ENCODE results near the gene EFCAB8.
"Not testable (repeated sequence)": the region's sequence is repeated elsewhere in the genome, so short reads cannot be mapped to it uniquely, and the experiment has no call there.

The EFCAB8 gene

DNA sequence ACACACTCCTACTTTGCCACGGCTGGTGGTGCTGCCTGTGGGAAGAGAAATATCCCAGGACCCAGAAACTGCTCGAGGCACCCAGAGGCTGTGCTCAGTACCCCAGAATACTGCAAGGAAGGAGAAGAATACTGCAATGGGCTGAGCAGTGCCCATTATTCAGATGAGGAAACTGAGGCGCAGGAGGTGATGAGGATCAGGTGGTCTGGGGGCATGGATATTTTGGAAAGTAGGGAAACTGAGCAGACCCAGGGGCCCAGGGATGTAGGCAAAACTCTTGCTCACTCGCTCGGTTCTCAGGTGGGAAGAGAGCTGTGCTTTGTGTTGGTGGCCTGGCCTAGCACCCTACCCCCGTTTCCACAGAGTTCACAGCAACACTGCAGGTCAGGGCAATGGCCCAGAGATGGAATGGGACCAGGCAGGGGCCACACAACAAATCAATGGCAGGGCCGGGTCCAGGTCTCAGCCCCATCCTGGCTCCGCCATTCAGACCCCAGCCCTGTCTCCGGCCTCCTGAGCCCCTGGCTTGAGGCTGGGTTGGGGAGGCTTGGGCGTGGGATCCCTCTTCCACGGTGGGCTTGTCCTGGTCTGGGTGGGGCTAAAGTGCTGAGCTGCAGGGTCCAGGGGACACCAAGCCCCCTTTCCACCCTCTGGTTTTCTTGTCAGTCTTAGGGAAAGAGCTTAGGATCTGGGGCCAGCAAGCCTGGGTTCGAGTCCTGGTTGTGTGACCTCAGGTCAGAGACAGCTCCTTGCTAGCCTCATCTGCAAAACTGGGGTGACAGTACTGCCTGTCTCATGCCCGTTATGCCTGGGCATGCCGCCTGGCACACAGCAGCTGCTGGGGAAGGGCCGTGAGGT, 111.6 kb downstream of the EFCAB8 start:
- H3K4me3 ChIP-seq (ENCODE audit: low read depth, low read length), result no peak overlapping the region
- TF ChIP-seq, protein P1, sequence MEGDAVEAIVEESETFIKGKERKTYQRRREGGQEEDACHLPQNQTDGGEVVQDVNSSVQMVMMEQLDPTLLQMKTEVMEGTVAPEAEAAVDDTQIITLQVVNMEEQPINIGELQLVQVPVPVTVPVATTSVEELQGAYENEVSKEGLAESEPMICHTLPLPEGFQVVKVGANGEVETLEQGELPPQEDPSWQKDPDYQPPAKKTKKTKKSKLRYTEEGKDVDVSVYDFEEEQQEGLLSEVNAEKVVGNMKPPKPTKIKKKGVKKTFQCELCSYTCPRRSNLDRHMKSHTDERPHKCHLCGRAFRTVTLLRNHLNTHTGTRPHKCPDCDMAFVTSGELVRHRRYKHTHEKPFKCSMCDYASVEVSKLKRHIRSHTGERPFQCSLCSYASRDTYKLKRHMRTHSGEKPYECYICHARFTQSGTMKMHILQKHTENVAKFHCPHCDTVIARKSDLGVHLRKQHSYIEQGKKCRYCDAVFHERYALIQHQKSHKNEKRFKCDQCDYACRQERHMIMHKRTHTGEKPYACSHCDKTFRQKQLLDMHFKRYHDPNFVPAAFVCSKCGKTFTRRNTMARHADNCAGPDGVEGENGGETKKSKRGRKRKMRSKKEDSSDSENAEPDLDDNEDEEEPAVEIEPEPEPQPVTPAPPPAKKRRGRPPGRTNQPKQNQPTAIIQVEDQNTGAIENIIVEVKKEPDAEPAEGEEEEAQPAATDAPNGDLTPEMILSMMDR (IDR thresholded peaks at IDR 0.05; ENCODE audit: borderline replicate concordance, insufficient read depth, low read depth, low read length), result no peak

DNA sequence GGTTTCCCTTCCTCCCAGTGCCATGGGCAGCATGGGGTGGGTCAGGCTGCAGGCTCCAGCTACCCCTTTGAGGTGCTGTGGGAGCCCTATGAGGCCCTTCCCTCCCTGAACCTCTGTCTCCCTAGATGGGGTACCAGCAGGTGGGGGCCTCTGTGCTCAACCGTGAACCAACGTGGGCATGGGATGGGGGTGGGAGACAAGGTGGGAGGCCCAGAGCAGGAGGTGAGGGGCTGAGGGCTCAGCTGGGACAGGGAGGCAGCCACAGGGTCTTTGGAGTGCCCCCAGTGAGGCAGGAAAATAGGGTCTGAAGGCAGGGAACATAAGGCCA, 112.2 kb downstream of the EFCAB8 start:
- H3K4me3 ChIP-seq (ENCODE audit: low read depth, low read length), result no peak overlapping the region
- TF ChIP-seq, protein P1 (IDR thresholded peaks at IDR 0.05; ENCODE audit: borderline replicate concordance, insufficient read depth, low read depth, low read length), result no peak

DNA sequence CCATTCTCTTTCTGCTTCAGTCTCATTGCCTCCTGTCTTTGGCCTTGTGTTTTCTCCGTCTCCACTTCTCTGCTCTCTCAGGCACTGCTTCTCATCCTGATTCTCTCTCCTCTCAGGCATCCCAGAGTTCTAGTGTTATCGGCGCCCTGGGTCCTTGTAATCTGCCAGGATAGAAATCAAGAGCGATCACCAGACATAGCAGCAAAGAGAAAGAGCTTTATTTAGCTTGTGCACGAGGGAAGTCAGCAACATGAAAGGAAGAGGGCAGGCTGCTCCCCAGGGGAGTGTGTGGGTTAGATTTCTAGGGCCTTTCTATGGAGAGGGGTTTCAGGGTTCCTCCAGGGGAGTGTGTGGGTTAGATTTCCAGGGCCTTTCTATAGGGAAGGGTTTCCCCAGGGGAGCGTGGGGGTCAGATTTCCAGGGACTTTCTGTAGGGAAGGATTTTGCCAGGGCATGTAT, 113.0 kb downstream of the EFCAB8 start:
- no peak overlapping the region for H3K4me3 ChIP-seq (ENCODE audit: low read depth, low read length)
- TF ChIP-seq, protein P1 (IDR thresholded peaks at IDR 0.05; ENCODE audit: borderline replicate concordance, insufficient read depth, low read depth, low read length), result no peak

DNA sequence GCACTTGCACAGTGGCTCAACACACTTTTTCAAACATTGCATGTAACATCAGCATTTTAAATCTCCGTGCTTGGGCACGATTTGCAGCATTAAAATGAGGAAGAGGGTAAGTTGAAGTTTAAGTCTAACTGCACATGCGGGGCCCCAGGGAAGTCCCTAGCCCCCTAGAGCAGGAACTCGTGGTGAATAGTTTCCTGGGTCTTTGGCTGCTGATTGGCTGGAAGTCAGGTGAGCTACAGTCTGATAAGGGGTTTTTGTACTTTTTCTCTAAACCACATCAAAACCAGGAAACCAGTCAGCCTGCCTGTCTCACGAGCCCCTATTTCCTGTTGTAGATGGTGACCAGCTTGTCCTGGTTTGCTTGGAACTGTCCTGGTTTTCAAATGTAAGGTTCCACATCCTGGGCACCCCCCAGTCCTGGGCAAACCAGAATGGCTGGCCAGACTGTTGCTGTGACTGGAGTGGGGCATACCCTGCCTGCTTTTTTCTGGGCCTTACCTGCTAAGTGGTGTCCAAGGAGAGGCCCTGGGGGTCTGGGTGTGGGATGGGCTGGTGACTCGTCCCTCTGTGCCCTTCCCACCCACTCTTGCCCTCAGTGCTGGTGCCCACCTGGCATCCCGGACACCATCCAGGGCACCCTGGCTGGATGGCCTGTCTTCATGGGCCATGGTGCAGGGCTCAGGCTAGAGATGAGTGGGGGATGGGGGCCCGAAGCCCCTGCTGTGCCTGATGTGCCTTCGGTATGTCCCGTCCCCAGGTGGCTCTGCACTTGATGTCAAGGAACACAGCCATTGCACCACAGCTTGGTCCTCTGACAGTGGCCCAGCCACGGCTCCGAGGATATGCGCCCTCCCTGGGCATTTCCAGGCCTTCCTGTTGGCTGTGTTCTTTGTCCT, 113.7 kb downstream of the EFCAB8 start:
- H3K4me3 ChIP-seq (ENCODE audit: low read depth, low read length), result no peak overlapping the region
- TF ChIP-seq, protein P1 (IDR thresholded peaks at IDR 0.05; ENCODE audit: borderline replicate concordance, insufficient read depth, low read depth, low read length), result no peak

DNA sequence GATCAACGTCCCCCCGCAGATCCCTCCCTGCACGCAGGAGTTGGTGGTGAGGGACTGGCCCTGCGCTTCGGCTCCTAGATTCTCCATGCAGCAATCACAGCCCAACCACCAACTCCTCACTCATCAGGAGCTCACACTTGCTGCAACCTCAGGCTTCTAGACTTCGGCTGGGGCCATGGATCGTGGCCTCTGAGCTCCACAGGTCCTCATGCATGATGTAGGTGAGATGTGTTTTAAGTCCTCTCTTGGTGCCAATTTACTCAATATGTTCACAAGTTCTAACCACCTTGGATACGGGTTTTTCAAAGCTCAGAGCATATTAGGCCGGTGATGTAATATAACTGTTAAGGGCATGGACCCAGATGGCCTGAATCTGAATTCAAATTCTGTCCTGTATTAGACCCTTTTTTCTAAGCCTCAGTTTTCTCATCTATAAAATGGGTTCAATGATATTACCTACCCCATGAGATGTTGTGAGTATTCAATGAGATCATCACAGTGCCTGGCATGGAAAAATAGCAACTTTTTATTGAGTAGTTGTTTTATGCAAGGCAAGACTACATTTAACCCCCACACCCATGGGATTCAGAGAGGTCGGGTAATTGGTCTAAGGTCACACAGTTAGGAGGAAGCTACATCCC, 114.5 kb downstream of the EFCAB8 start:
- TF ChIP-seq, protein P1 (IDR thresholded peaks at IDR 0.05; ENCODE audit: borderline replicate concordance, insufficient read depth, low read depth, low read length), result no peak
- H3K4me3 ChIP-seq (ENCODE audit: low read depth, low read length), result no peak overlapping the region

DNA sequence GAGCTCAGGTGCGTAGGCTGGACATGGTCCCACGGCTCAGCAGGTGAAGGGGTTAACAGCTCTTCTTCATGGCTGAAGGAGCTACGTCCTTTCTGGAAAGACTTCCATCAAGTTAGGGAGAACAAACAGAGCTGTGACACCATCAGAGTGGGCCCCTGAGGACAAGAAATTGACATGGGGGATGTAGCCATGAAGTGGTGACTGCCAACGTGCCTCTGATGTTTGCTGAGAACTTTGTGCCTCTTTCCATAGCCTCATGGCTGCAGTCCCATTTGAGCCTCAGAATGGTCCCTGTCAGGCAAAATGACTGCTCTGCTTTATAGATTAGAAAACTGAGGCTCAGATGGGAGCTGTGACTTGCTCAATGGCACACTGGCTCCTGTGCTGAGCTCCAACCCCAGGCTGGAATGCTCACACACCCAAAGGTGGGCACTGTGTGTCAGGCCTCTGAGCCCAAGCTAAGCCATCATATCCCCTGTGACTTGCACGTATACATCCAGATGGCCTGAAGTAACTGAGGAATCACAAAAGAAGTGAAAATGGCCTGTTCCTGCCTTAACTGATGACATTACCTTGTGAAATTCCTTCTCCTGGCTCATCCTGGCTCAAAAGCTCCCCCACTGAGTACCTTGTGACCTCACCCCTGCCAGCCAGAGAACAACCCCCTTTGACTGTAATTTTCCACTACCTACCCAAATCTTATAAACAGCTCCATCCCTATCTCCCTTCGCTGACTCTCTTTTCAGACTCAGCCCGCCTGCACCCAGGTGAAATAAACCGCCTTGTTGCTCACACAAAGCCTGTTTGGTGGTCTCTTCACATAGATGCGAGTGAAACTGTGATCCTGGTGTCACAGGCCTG, 115.7 kb downstream of the EFCAB8 start:
- H3K4me3 ChIP-seq (ENCODE audit: low read depth, low read length), result not testable (repeated sequence)

DNA sequence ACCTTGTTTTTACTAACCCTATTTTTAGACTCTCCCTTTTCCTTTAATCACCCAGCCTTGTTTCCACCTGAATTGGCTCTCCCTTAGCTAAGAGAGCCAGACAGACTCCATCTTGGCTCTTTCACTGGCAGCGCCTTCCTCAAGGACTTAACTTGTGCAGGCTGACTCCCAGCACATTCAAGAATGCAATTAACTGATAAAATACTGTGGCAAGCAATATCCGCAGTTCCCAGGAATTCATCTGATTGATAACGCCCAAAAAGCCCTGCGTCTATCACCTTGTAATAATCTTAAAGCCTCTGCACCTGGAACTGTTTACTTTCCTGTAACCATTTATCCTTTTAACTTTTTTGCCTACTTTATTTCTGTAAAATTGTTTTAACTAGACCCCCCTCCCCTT, 116.4 kb downstream of the EFCAB8 start:
- not testable (repeated sequence) for H3K4me3 ChIP-seq (ENCODE audit: low read depth, low read length)
